Measurements from ENCODE around the gene AMMECR1L.

DNA sequence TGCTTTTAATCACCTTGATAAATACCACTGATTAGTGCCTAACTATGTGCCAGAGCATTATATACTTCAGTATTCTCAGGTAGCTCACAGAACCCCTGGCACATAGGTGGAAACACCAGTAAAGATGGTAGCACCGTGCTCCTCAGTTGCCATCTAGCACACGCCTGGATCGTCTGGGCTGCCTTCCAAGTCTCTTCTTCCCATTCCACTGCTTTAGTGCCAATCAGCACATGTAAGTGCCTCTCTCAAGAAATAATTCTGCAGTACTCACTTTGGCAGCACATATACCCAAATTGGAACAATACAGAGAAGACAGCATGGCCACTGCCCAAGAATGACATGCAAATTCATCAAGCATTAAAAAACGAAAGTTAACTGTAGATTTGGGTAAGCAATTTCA, 40.8 kb downstream of the AMMECR1L start:
- TF ChIP-seq, protein P1, sequence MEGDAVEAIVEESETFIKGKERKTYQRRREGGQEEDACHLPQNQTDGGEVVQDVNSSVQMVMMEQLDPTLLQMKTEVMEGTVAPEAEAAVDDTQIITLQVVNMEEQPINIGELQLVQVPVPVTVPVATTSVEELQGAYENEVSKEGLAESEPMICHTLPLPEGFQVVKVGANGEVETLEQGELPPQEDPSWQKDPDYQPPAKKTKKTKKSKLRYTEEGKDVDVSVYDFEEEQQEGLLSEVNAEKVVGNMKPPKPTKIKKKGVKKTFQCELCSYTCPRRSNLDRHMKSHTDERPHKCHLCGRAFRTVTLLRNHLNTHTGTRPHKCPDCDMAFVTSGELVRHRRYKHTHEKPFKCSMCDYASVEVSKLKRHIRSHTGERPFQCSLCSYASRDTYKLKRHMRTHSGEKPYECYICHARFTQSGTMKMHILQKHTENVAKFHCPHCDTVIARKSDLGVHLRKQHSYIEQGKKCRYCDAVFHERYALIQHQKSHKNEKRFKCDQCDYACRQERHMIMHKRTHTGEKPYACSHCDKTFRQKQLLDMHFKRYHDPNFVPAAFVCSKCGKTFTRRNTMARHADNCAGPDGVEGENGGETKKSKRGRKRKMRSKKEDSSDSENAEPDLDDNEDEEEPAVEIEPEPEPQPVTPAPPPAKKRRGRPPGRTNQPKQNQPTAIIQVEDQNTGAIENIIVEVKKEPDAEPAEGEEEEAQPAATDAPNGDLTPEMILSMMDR (IDR thresholded peaks at IDR 0.05) = no peak
- no peak for TF ChIP-seq POLR2A (IDR thresholded peaks at IDR 0.05)
